HepG2 (cell line): ENCODE results near the gene ARID3C. TPM values are rescaled to one million over a fixed set of nuclear protein-coding genes. Genes with fewer than 3 reads are reported as not detected.

ENCODE experiments used
- BORCS8-MEF2B ChIP-seq: sonication (generic); formaldehyde crosslinking; IDR thresholded peaks from 2 replicates; pipeline ENCODE4 v1.8.0; 2022; ENCODE audit warnings: mild to moderate bottlenecking, missing genetic modification reagents
- ETV5 ChIP-seq: IDR thresholded peaks from 2 replicates; pipeline ENCODE4 v1.6.1; 2018; ENCODE audit warnings: missing biosample characterization, missing genetic modification reagents, inconsistent platforms, borderline replicate concordance
- PHF5A ChIP-seq: IDR thresholded peaks from one replicate; pipeline ENCODE4 v1.6.1; 2018; ENCODE audit warnings: low read depth, missing genetic modification reagents; ENCODE audit not compliant: unreplicated experiment
- PITX1 ChIP-seq: sonication (generic); formaldehyde crosslinking; IDR thresholded peaks from 2 replicates; pipeline ENCODE4 v1.5.1; 2020; ENCODE audit warnings: mild to moderate bottlenecking, missing genetic modification reagents
- RAD21 ChIP-seq: fragments of 450-650 bp; formaldehyde crosslinking; IDR thresholded peaks from 2 replicates; pipeline ENCODE4 v1.5.0; 2020; ENCODE audit warnings: mild to moderate bottlenecking
- SMC3 ChIP-seq: IDR thresholded peaks from 2 replicates; pipeline ENCODE4 v1.6.1; 2011; ENCODE audit warnings: low read length, improper control_type of control experiment
- TARDBP ChIP-seq: sonication (generic); formaldehyde crosslinking; IDR thresholded peaks from 2 replicates; pipeline ENCODE4 v1.8.0; 2022; ENCODE audit warnings: mild to moderate bottlenecking, missing genetic modification reagents
- TGIF2 ChIP-seq: IDR thresholded peaks from 2 replicates; pipeline ENCODE4 v1.6.1; 2016; ENCODE audit warnings: control low read depth, missing compliant biosample characterization
- YEATS4 ChIP-seq: sonication (generic); formaldehyde crosslinking; IDR thresholded peaks from 2 replicates; pipeline ENCODE4 v1.4.0; 2020; ENCODE audit warnings: missing genetic modification reagents, borderline replicate concordance
- ZBTB42 ChIP-seq: sonication (generic); formaldehyde crosslinking; IDR thresholded peaks from 2 replicates; pipeline ENCODE4 v1.5.0; 2020; ENCODE audit warnings: mild to moderate bottlenecking, missing genetic modification reagents
- ZNF720 ChIP-seq: sonication (generic); formaldehyde crosslinking; IDR thresholded peaks from 2 replicates; pipeline ENCODE4 v1.4.0; 2020; ENCODE audit warnings: missing genetic modification reagents
- polyA plus RNA-seq, 8 experiments: library from polyadenylated mRNA; depleted of rRNA in 3 of 8; stranded (reverse) in 7 of 8; unstranded in 1 of 8; fragments of >200 nt; fragmentation: Illumina TruSeq in 4 of 8; extraction: Trizol in 4 of 8; gene quantifications; 2 replicates each; pipeline versions ENCODE4 v1.2.1 to v1.2.3, GENCODE V29; 2011 to 2016; ENCODE audit warnings: low read depth in 4 of 8, missing spikeins in 1 of 8, mixed read lengths in 1 of 8; ENCODE audit not compliant: insufficient read depth in 1 of 8
- total RNA-seq, 5 experiments: library from RNA; depleted of rRNA; stranded (reverse); fragments of >200 nt; fragmentation: Illumina TruSeq; extraction: Trizol; gene quantifications; 2 replicates each; pipeline ENCODE4 v1.2.3, GENCODE V29; 2016; ENCODE audit warnings: low read depth in 1 of 5
- TF ChIP-seq, protein P1 (sequence below): sonication (generic); formaldehyde crosslinking; IDR thresholded peaks from 2 replicates; pipeline ENCODE4 v1.5.0; 2020; ENCODE audit warnings: mild to moderate bottlenecking, missing genetic modification reagents, moderate library complexity
- TF ChIP-seq, protein P2 (sequence below): sonication (generic); formaldehyde crosslinking; IDR thresholded peaks from 2 replicates; pipeline ENCODE4 v1.4.0; 2020; ENCODE audit warnings: mild to moderate bottlenecking, missing genetic modification reagents
- TF ChIP-seq, protein P3 (sequence below): sonication (generic); formaldehyde crosslinking; IDR thresholded peaks from 2 replicates; pipeline ENCODE4 v1.4.0; 2020; ENCODE audit warnings: missing genetic modification reagents
- TF ChIP-seq, protein P4 (sequence below): sonication (generic); formaldehyde crosslinking; IDR thresholded peaks from 2 replicates; pipeline ENCODE4 v1.4.0; 2020; ENCODE audit warnings: missing genetic modification reagents, borderline replicate concordance

ARID3C gene
- total and polyA plus RNA-seq, 2 of the 13 experiments (the other 11 are each of a cell fraction or from before 2014, with no cell fraction given), result not detected

DNA sequence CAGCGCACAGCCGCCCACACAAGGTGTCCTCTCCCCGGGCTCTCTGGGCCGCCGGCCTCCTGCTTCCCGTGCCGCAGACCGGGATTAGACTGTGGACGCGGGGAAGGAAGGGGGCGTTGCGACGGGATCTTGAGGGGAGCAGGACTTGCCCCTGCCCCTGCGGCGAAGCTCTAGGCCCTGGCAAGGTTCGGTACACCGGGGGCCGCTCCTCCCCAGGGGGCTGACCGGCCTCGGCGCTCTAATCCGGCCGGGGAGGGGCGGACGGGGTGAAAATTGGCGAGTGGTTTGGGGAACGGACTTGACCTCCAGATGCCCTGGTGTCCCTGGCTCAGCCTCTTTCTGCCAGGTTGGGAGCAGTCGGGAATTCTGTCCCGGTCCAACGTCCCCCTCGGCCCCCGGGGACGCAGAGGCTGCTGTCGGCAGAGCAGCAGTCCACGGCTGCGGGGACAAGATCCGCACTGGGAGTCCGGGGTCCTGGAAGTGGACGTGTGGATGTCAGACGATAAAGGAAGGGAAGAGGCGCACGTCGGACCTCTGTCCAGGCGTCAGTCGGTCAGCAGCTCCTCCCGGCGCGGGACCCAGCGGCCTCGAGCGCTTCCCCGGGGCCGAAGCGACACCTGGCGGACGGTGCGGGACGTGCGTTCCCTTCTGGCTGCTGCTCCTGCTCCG, 37.5 kb downstream of the ARID3C start (continued):
- TF ChIP-seq, protein P1, sequence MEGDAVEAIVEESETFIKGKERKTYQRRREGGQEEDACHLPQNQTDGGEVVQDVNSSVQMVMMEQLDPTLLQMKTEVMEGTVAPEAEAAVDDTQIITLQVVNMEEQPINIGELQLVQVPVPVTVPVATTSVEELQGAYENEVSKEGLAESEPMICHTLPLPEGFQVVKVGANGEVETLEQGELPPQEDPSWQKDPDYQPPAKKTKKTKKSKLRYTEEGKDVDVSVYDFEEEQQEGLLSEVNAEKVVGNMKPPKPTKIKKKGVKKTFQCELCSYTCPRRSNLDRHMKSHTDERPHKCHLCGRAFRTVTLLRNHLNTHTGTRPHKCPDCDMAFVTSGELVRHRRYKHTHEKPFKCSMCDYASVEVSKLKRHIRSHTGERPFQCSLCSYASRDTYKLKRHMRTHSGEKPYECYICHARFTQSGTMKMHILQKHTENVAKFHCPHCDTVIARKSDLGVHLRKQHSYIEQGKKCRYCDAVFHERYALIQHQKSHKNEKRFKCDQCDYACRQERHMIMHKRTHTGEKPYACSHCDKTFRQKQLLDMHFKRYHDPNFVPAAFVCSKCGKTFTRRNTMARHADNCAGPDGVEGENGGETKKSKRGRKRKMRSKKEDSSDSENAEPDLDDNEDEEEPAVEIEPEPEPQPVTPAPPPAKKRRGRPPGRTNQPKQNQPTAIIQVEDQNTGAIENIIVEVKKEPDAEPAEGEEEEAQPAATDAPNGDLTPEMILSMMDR (CRISPR knock-in tag), result peak; percentile 98
- TF ChIP-seq BORCS8-MEF2B (CRISPR knock-in tag) (0 out of 2 replicates have a peak, but pooled peaks have one; percentile 49), PITX1 (CRISPR knock-in tag) (no peak), ZNF720 (no peak), SMC3 (peak; percentile 33; the same call in 1 of the 2 replicates), ZBTB42 (CRISPR knock-in tag) (no peak), PHF5A (CRISPR knock-in tag) (no peak), YEATS4 (CRISPR knock-in tag) (no peak), RAD21 (CRISPR knock-in tag) (peak; percentile 96), TARDBP (CRISPR knock-in tag) (0 out of 2 replicates have a peak, but pooled peaks have one; percentile 50), ETV5 (CRISPR knock-in tag) (no peak), TGIF2 (no peak)
- TF ChIP-seq, protein P2, sequence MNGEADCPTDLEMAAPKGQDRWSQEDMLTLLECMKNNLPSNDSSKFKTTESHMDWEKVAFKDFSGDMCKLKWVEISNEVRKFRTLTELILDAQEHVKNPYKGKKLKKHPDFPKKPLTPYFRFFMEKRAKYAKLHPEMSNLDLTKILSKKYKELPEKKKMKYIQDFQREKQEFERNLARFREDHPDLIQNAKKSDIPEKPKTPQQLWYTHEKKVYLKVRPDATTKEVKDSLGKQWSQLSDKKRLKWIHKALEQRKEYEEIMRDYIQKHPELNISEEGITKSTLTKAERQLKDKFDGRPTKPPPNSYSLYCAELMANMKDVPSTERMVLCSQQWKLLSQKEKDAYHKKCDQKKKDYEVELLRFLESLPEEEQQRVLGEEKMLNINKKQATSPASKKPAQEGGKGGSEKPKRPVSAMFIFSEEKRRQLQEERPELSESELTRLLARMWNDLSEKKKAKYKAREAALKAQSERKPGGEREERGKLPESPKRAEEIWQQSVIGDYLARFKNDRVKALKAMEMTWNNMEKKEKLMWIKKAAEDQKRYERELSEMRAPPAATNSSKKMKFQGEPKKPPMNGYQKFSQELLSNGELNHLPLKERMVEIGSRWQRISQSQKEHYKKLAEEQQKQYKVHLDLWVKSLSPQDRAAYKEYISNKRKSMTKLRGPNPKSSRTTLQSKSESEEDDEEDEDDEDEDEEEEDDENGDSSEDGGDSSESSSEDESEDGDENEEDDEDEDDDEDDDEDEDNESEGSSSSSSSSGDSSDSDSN, result peak; percentile 69
- TF ChIP-seq, protein P3, sequence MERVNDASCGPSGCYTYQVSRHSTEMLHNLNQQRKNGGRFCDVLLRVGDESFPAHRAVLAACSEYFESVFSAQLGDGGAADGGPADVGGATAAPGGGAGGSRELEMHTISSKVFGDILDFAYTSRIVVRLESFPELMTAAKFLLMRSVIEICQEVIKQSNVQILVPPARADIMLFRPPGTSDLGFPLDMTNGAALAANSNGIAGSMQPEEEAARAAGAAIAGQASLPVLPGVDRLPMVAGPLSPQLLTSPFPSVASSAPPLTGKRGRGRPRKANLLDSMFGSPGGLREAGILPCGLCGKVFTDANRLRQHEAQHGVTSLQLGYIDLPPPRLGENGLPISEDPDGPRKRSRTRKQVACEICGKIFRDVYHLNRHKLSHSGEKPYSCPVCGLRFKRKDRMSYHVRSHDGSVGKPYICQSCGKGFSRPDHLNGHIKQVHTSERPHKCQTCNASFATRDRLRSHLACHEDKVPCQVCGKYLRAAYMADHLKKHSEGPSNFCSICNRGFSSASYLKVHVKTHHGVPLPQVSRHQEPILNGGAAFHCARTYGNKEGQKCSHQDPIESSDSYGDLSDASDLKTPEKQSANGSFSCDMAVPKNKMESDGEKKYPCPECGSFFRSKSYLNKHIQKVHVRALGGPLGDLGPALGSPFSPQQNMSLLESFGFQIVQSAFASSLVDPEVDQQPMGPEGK (CRISPR knock-in tag), result peak; percentile 53; the same call in 1 of the 2 replicates
- TF ChIP-seq, protein P4, sequence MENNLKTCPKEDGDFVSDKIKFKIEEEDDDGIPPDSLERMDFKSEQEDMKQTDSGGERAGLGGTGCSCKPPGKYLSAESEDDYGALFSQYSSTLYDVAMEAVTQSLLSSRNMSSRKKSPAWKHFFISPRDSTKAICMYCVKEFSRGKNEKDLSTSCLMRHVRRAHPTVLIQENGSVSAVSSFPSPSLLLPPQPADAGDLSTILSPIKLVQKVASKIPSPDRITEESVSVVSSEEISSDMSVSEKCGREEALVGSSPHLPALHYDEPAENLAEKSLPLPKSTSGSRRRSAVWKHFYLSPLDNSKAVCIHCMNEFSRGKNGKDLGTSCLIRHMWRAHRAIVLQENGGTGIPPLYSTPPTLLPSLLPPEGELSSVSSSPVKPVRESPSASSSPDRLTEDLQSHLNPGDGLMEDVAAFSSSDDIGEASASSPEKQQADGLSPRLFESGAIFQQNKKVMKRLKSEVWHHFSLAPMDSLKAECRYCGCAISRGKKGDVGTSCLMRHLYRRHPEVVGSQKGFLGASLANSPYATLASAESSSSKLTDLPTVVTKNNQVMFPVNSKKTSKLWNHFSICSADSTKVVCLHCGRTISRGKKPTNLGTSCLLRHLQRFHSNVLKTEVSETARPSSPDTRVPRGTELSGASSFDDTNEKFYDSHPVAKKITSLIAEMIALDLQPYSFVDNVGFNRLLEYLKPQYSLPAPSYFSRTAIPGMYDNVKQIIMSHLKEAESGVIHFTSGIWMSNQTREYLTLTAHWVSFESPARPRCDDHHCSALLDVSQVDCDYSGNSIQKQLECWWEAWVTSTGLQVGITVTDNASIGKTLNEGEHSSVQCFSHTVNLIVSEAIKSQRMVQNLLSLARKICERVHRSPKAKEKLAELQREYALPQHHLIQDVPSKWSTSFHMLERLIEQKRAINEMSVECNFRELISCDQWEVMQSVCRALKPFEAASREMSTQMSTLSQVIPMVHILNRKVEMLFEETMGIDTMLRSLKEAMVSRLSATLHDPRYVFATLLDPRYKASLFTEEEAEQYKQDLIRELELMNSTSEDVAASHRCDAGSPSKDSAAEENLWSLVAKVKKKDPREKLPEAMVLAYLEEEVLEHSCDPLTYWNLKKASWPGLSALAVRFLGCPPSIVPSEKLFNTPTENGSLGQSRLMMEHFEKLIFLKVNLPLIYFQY (CRISPR knock-in tag), result no peak
